HCT116 (cell line): ENCODE measurements around the gene AP1B1. TPM values are rescaled to one million over a fixed set of nuclear protein-coding genes. Genes with fewer than 3 reads are reported as not detected.
A peak's percentile ranks its signal among the peaks of the same experiment; 100 is the strongest.

Experiments
- ATAC-seq: fragments of 200-7000 bp; cut with Tn5 transposase; 2 replicates; pipeline ENCODE4 v1.9.1; 2020; ENCODE audit warnings: mild to moderate bottlenecking, moderate library complexity
- BruUV-seq: library from RNA; stranded (reverse); fragments of 400-500 nt; replicated peaks from 2 replicates; lab custom pipeline; 2021; lab: Mats Ljungman, UMichigan
- CTCF ChIA-PET: fragments of 300-600 bp; sonication (Branson Sonifier 250); formaldehyde crosslinking; loops from one replicate; lab custom pipeline; 2021; ENCODE audit warnings: antibody characterized with exemption; lab: Charles Lee
- POLR2A ChIA-PET: fragments of 300-600, 350-600 bp; sonication (Branson Sonifier 250); formaldehyde crosslinking; loops from one replicate; lab custom pipeline; 2021; ENCODE audit warnings: antibody characterized with exemption; lab: Charles Lee
- RAD21 ChIA-PET, 2 experiments: fragments of 300-600 bp; sonication (Branson Sonifier 250); formaldehyde crosslinking; loops; one replicate each; lab custom pipeline; 2023; ENCODE audit warnings: low total read pairs in 2 of 2; ENCODE audit not compliant: uncharacterized antibody in 2 of 2, unreplicated experiment in 2 of 2, low non-redundant PET in 1 of 2; lab: Charles Lee
- DNase-seq: peaks from one replicate; pipeline ENCODE4 v3.0.0-alpha.2; 2010; ENCODE audit warnings: low read depth, low spot score
- H2AFZ ChIP-seq: fragments of 200-600 bp; shearing (Covaris generic), sonication (generic); 2 replicates; pipeline ENCODE4 v1.6.1; 2017; ENCODE audit warnings: low read depth, mixed run types, mixed read lengths, antibody characterized with exemption, low read length; ENCODE audit not compliant: poor library complexity, severe bottlenecking
- H3K27ac ChIP-seq: 2 replicates; pipeline ENCODE4 v1.5.1; 2012; ENCODE audit warnings: low read depth, low read length
- H3K27me3 ChIP-seq: fragments of 200-600 bp; sonication (generic); 2 replicates; pipeline ENCODE4 v1.6.1; 2016; ENCODE audit warnings: mixed run types, low read length, mixed read lengths; ENCODE audit not compliant: insufficient read depth
- H3K36me3 ChIP-seq, 2 experiments: fragments of 200-500 bp in 1 of 2; fragments of 200-600 bp in 1 of 2; sonication (Bioruptor generic) in 1 of 2; sonication (generic) in 1 of 2; 2 replicates each; pipeline versions ENCODE4 v1.5.1 to v1.6.1; 2014 to 2016; ENCODE audit warnings: low read length in 2 of 2, inconsistent platforms in 1 of 2, mixed read lengths in 1 of 2, mixed run types in 1 of 2; ENCODE audit not compliant: insufficient read depth in 2 of 2, control insufficient read depth in 1 of 2
- H3K4me1 ChIP-seq, 2 experiments: fragments of 200-600 bp in 1 of 2; sonication (generic) in 1 of 2; 2 replicates each; pipeline versions ENCODE4 v1.5.1 to v1.6.1; 2012 to 2017; ENCODE audit warnings: low read length in 2 of 2, inconsistent platforms in 1 of 2, mild to moderate bottlenecking in 1 of 2, mixed read lengths in 1 of 2, mixed run types in 1 of 2, moderate library complexity in 1 of 2; ENCODE audit not compliant: insufficient read depth in 2 of 2, control insufficient read depth in 1 of 2
- H3K4me2 ChIP-seq: fragments of 200-600 bp; sonication (generic); 2 replicates; pipeline ENCODE4 v1.6.1; 2017; ENCODE audit warnings: mixed run types, low read length, mixed read lengths
- H3K4me3 ChIP-seq, 2 experiments: fragments of 200-600 bp in 1 of 2; sonication (generic) in 1 of 2; replicated peaks in 1 of 2; 2 replicates each; pipeline ENCODE4 v1.5.1; 2011 to 2016; ENCODE audit warnings: low read length in 2 of 2, control low read depth in 1 of 2, low read depth in 1 of 2, mild to moderate bottlenecking in 1 of 2, mixed read lengths in 1 of 2, mixed run types in 1 of 2
- H3K79me2 ChIP-seq: fragments of 200-600 bp; sonication (generic); 2 replicates; pipeline ENCODE4 v1.6.1; 2017; ENCODE audit warnings: mild to moderate bottlenecking, mixed run types, low read length, moderate library complexity, mixed read lengths; ENCODE audit not compliant: insufficient read depth
- H3K9ac ChIP-seq: fragments of 200-600 bp; sonication (generic); 2 replicates; pipeline ENCODE4 v1.6.1; 2016; ENCODE audit warnings: low read length, mixed read lengths
- H3K9me2 ChIP-seq: fragments of 200-600 bp; sonication (generic), shearing (Covaris generic); 2 replicates; pipeline ENCODE4 v1.6.1; 2017; ENCODE audit warnings: mixed run types, mild to moderate bottlenecking, moderate library complexity; ENCODE audit not compliant: insufficient read depth
- H3K9me3 ChIP-seq, 2 experiments: fragments of 200-500 bp in 1 of 2; fragments of 200-600 bp in 1 of 2; sonication (Bioruptor generic) in 1 of 2; sonication (generic) in 1 of 2; 2 replicates each; pipeline ENCODE4 v1.6.1; 2014 to 2017; ENCODE audit warnings: low read length in 2 of 2, mixed read lengths in 2 of 2, inconsistent platforms in 1 of 2, low read depth in 1 of 2, mild to moderate bottlenecking in 1 of 2, mixed run types in 1 of 2, moderate library complexity in 1 of 2; ENCODE audit not compliant: control insufficient read depth in 1 of 2, insufficient read depth in 1 of 2
- H4K20me1 ChIP-seq: fragments of 200-600 bp; sonication (generic), shearing (Covaris generic); 2 replicates; pipeline ENCODE4 v1.6.1; 2017; ENCODE audit warnings: mixed run types, mild to moderate bottlenecking, moderate library complexity; ENCODE audit not compliant: insufficient read depth
- CBX3 ChIP-seq: IDR thresholded peaks from 2 replicates; pipeline ENCODE4 v1.6.1; 2012; ENCODE audit warnings: low read depth
- CEBPB ChIP-seq: IDR thresholded peaks from 2 replicates; pipeline ENCODE4 v1.6.1; 2012; ENCODE audit warnings: low read depth
- EGR1 ChIP-seq: IDR thresholded peaks from 2 replicates; pipeline ENCODE4 v1.6.1; 2012; ENCODE audit warnings: low read depth
- ELF1 ChIP-seq: IDR thresholded peaks from 2 replicates; pipeline ENCODE4 v1.6.1; 2012; ENCODE audit warnings: low read depth, borderline replicate concordance
- EZH2 ChIP-seq: fragments of 200-600 bp; sonication (generic); IDR thresholded peaks from 2 replicates; pipeline ENCODE4 v1.6.1; 2017; ENCODE audit warnings: antibody characterized with exemption, mixed run types
- EZH2phosphoT487 ChIP-seq: fragments of 200-600 bp; IDR thresholded peaks from 2 replicates; pipeline ENCODE4 v1.6.1; 2018; ENCODE audit warnings: antibody characterized with exemption, borderline replicate concordance
- FOSL1 ChIP-seq: IDR thresholded peaks from 2 replicates; pipeline ENCODE4 v1.6.1; 2012; ENCODE audit warnings: low read depth
- JUND ChIP-seq: IDR thresholded peaks from 2 replicates; pipeline ENCODE4 v1.6.1; 2012
- POLR2A ChIP-seq: IDR thresholded peaks from 2 replicates; pipeline ENCODE4 v1.7.0; 2011; ENCODE audit warnings: borderline replicate concordance; ENCODE audit not compliant: insufficient read depth, insufficient read length; ENCODE audit errors: extremely low read depth
- POLR2AphosphoS5 ChIP-seq: IDR thresholded peaks from 2 replicates; pipeline ENCODE4 v1.6.1; 2011; ENCODE audit warnings: mild to moderate bottlenecking, low read depth, low read length, moderate library complexity
- RAD21 ChIP-seq: IDR thresholded peaks from 2 replicates; pipeline ENCODE4 v1.6.1; 2012; ENCODE audit warnings: low read depth, mild to moderate bottlenecking
- REST ChIP-seq: IDR thresholded peaks from 2 replicates; pipeline ENCODE4 v1.6.1; 2012; ENCODE audit warnings: low read depth
- SIN3A ChIP-seq: IDR thresholded peaks from 2 replicates; pipeline ENCODE4 v1.6.1; 2012; ENCODE audit warnings: low read depth
- SP1 ChIP-seq: IDR thresholded peaks from 2 replicates; pipeline ENCODE4 v1.6.1; 2012; ENCODE audit warnings: low read depth
- SRF ChIP-seq: IDR thresholded peaks from 2 replicates; pipeline ENCODE4 v1.6.1; 2012; ENCODE audit warnings: low read depth
- TCF7L2 ChIP-seq: IDR thresholded peaks from 2 replicates; pipeline ENCODE4 v1.7.0; 2011; ENCODE audit warnings: borderline replicate concordance, inconsistent platforms; ENCODE audit not compliant: insufficient read depth, insufficient read length; ENCODE audit errors: extremely low read depth
- ZNF274 ChIP-seq: fragments of 200-500 bp; sonication (Bioruptor generic); IDR thresholded peaks from 2 replicates; pipeline ENCODE4 v1.6.1; 2014; ENCODE audit warnings: mild to moderate bottlenecking, low read depth, low read length, inconsistent platforms
- intact Hi-C: fragments of 100-400 bp; cut with micrococcal nuclease; formaldehyde crosslinking; loops from 2 replicates; pipeline ENCODE4 v1.10.0; 2022
- total RNA-seq: library from RNA; stranded (reverse); gene quantifications from one replicate; pipeline ENCODE4 v1.2.1, GENCODE V29; 2021; ENCODE audit not compliant: unreplicated experiment
- TF ChIP-seq, protein P1 (sequence below): IDR thresholded peaks from 2 replicates; pipeline ENCODE4 v1.6.1; 2012
- TF ChIP-seq, protein P2 (sequence below): IDR thresholded peaks from 2 replicates; pipeline ENCODE4 v1.6.1; 2012
- TF ChIP-seq, protein P3 (sequence below): IDR thresholded peaks from 2 replicates; pipeline ENCODE4 v1.6.1; 2011; ENCODE audit warnings: mild to moderate bottlenecking, low read length, moderate library complexity; ENCODE audit not compliant: insufficient replicate concordance; ENCODE audit errors: extremely low read depth

AP1B1 gene
- total RNA-seq, 1 experiment from 2014 or later, result 60.4 TPM

DNA sequence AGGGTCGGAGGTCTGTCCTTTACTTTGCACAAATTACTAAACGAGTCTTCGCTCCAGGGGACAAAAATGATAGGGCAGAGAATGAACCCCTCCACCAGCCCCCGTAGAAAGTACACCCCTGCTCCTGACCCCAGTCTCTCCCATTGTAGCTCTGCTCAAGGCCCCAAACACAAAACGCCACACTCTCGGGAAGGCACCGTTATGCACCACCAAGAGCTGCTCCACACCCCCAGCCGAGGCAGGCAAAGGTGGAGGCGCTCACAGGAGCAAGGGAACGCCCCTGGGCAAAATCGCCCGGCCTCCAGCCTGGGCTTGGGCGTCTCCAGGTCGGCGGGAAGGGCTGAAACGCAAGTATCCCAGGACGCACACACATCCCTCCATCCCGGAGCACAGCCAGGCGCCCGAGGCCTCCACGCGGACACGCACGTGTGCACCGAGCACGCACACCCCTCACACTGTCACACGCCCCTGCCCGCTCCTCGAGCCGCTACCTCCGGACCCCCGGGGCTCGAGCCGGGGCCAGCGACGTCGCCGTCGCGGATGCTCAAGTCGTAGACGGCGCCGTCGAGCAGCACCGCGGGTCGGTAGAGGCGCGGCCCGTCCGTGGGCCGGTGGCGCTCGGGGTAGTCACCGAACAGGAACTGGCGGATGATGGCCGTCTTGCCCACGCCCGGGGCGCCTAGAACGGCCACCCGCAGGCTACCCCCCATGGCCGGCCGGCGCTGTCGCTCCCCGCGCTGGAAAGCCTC, 73.7 kb downstream of the AP1B1 start:
- Histone ChIP-seq H4K20me1 (no peaks in the 10 kb centered on the region), H3K36me3 (no peaks in the 10 kb centered on the region), H3K9ac (no peak overlapping the region), H2AFZ (no peak overlapping the region), H3K9me2 (no peaks in the 10 kb centered on the region), H3K4me2 (peak overlapping the region; percentile 57), H3K4me1 (peaks cover 10 to 22% of the 10 kb centered on the region in 2 experiments), H3K27ac (no peak overlapping the region; the same call in 1 of the 2 replicates), H3K9me3 (no peaks in the 10 kb centered on the region), H3K4me3 (no peak overlapping the region), H3K79me2 (no peaks in the 10 kb centered on the region), H3K27me3 (no peaks in the 10 kb centered on the region)
- ATAC-seq, result no peak; the same call in 1 of the 2 replicates
- RAD21 ChIA-PET, result no interaction called here
- TF ChIP-seq FOSL1 (no peak), CBX3 (no peak), EGR1 (no peak), REST (no peak), SP1 (no peak), POLR2A (no peak), EZH2phosphoT487 (no peak), SIN3A (no peak), SRF (no peak), TCF7L2 (no peak), JUND (no peak), ZNF274 (no peak), EZH2 (no peak), ELF1 (no peak), RAD21 (no peak), POLR2AphosphoS5 (no peak), CEBPB (no peak)
- TF ChIP-seq, protein P1, sequence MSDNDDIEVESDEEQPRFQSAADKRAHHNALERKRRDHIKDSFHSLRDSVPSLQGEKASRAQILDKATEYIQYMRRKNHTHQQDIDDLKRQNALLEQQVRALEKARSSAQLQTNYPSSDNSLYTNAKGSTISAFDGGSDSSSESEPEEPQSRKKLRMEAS, result no peak
- TF ChIP-seq, protein P2, sequence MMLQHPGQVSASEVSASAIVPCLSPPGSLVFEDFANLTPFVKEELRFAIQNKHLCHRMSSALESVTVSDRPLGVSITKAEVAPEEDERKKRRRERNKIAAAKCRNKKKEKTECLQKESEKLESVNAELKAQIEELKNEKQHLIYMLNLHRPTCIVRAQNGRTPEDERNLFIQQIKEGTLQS, result no peak
- TF ChIP-seq, protein P3, sequence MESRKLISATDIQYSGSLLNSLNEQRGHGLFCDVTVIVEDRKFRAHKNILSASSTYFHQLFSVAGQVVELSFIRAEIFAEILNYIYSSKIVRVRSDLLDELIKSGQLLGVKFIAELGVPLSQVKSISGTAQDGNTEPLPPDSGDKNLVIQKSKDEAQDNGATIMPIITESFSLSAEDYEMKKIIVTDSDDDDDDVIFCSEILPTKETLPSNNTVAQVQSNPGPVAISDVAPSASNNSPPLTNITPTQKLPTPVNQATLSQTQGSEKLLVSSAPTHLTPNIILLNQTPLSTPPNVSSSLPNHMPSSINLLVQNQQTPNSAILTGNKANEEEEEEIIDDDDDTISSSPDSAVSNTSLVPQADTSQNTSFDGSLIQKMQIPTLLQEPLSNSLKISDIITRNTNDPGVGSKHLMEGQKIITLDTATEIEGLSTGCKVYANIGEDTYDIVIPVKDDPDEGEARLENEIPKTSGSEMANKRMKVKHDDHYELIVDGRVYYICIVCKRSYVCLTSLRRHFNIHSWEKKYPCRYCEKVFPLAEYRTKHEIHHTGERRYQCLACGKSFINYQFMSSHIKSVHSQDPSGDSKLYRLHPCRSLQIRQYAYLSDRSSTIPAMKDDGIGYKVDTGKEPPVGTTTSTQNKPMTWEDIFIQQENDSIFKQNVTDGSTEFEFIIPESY, result no peak
- CTCF ChIA-PET, result interaction anchor here (1.3 kb wide), 1 partner anchor 12 kb away, joined by 3 read pairs; no protein-coding TSS in a partner anchor
- BruUV-seq, result no TSS peak
- no peak for DNase-seq
- intact Hi-C loops, result no loop called here
- POLR2A ChIA-PET, result no interaction called here
